GM12865 (cell line): ENCODE measurements around the gene RLBP1.

ENCODE experiments used
- DNase-seq: peaks from one replicate; pipeline ENCODE4 v3.0.0; 2010; ENCODE audit warnings: low read depth
- H3K4me3 ChIP-seq: 2 replicates; pipeline ENCODE4 v1.5.1; 2011; ENCODE audit warnings: mild to moderate bottlenecking, low read depth, low read length, control low read depth
- CTCF ChIP-seq: IDR thresholded peaks from 2 replicates; pipeline ENCODE4 v1.5.1; 2011; ENCODE audit warnings: low read length, control low read depth, low read depth, inconsistent platforms; ENCODE audit not compliant: insufficient read depth; ENCODE audit errors: missing control alignments

Gene RLBP1

GRCh38 chr15:89197503-89197971 lies 23.8 kb downstream of the RLBP1 start:
- DNase-seq: no peak
- no peak overlapping the region for H3K4me3 ChIP-seq
- TF ChIP-seq CTCF: no peak

- no peak overlapping the region for H3K4me3 ChIP-seq
- DNase-seq: no peak
- no peak for TF ChIP-seq CTCF
Observed at GRCh38 chr15:89196994-89197393, 24.4 kb downstream of the RLBP1 start.

DNA sequence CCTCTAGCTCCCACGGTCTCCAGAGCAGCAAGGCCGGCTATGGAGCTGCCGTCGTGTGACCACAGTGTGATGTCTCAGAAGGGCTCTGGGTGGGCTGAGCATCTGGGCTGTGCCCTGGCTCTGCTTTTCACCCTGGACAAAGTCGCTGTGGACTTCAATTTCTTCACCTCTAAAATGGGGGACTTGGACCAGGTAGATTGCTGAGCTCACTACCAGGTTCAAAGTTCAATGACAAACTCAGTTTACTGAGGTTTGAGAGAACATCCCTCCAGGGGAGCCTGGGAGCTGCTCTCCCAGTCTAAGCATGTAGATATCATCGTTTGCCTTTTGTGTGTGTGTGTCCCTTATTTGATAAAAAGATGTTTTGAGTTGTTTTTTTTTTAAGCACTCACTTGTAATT lies 25.1 kb downstream of the RLBP1 start:
- no peak for TF ChIP-seq CTCF

GRCh38 chr15:89195836-89196235 lies 25.5 kb downstream of the RLBP1 start:
- no peak overlapping the region for H3K4me3 ChIP-seq
- no peak for TF ChIP-seq CTCF
- no peak for DNase-seq

More for the DNA sequence above, 25.1 kb downstream of the RLBP1 start:
- no peak for DNase-seq
- H3K4me3 ChIP-seq: no peak overlapping the region

DNA sequence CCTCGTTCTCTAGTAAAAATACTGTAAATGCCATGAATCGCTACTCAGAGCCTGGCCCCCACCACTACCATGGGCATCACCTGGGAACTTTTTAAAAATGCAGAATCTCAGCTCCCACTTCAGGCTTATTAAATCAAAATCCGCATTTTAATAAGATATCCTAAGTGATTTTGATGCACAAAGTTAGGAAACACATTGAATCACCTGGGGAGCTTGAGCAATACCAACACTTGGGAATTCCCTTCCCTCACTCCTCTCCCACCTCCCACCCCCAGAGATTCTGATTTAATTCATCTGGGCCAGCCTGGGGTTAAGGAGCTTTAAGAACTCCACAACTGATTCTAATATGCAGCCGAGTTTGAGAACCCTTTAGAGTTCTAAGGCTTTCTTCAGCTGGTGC lies 26.8 kb downstream of the RLBP1 start:
- H3K4me3 ChIP-seq: no peak overlapping the region
- TF ChIP-seq CTCF: no peak
- DNase-seq: no peak

- H3K4me3 ChIP-seq: no peak overlapping the region
- no peak for TF ChIP-seq CTCF
- DNase-seq: no peak
Observed at GRCh38 chr15:89192766-89193165, 28.6 kb downstream of the RLBP1 start.

GRCh38 chr15:89192136-89192535 lies 29.2 kb downstream of the RLBP1 start:
- no peak for TF ChIP-seq CTCF
- H3K4me3 ChIP-seq: no peak overlapping the region

More at GRCh38 chr15:89192136-89192535, 29.2 kb downstream of the RLBP1 start:
- no peak for DNase-seq
